Activated CD4-positive, alpha-beta memory T cell treated with anti-CD3 and anti-CD28 coated beads, Interleukin-2, amount 10 ng/mL, durations not matched to agents 7 days and 5 days (primary cell): ENCODE measurements around the gene TMX4. TPM values are rescaled to one million over a fixed set of nuclear protein-coding genes. Genes with fewer than 3 reads are reported as not detected.

Experiments
- CTCF ChIA-PET: fragments of 350-600 bp; sonication (Branson Sonifier 250); formaldehyde crosslinking; loops from one replicate; lab custom pipeline; 2021; ENCODE audit warnings: antibody characterized with exemption, inconsistent platforms; lab: Charles Lee
- POLR2A ChIA-PET: fragments of 350-600 bp; sonication (Branson Sonifier 250); formaldehyde crosslinking; loops from one replicate; lab custom pipeline; 2021; ENCODE audit warnings: antibody characterized with exemption; lab: Charles Lee
- DNase-seq: peaks from one replicate; pipeline ENCODE4 v3.0.0-alpha.2; 2020
- H3K27ac Mint-ChIP-seq: one replicate; pipeline ENCODE4 v1.8.0; 2021; ENCODE audit warnings: mild to moderate bottlenecking, mixed read lengths
- H3K27me3 Mint-ChIP-seq: one replicate; pipeline ENCODE4 v1.8.0; 2021; ENCODE audit warnings: mixed read lengths
- H3K36me3 Mint-ChIP-seq: one replicate; pipeline ENCODE4 v1.8.0; 2021; ENCODE audit warnings: low read depth, mixed read lengths
- H3K4me1 Mint-ChIP-seq: one replicate; pipeline ENCODE4 v1.8.0; 2021; ENCODE audit warnings: mixed read lengths
- H3K4me3 Mint-ChIP-seq: one replicate; pipeline ENCODE4 v1.8.0; 2021; ENCODE audit warnings: mild to moderate bottlenecking, mixed read lengths
- H3K9me3 Mint-ChIP-seq: one replicate; pipeline ENCODE4 v1.8.0; 2021; ENCODE audit warnings: mixed read lengths
- total RNA-seq, 2 experiments: library from RNA; stranded (reverse); gene quantifications; one replicate each; pipeline ENCODE4 v1.2.3, GENCODE V29; 2021

The TMX4 gene
- total RNA-seq, 2 experiments from 2014 or later = 73.6 to 80.3 TPM

- no peaks in the 10 kb centered on the region for H3K9me3 Mint-ChIP-seq
- no peak within 1 kb of the TSS for H3K4me3 Mint-ChIP-seq
- POLR2A ChIA-PET = no interaction called here
- H3K4me1 Mint-ChIP-seq = no peaks in the 10 kb centered on the region
- CTCF ChIA-PET = no interaction called here
- peaks cover 2% of the 10 kb centered on the region for H3K27me3 Mint-ChIP-seq
- H3K36me3 Mint-ChIP-seq = no peaks in the 10 kb centered on the region
- no peak within 1 kb of the TSS for H3K27ac Mint-ChIP-seq
- DNase-seq = no peak
Measured at GRCh38 chr20:7940341-7940740, 79.2 kb downstream of the TMX4 start, which contains the start of gene HAO1. HAO1 (minus strand) TSS chr20:7940458; CDS start chr20:7940422, 36 bp downstream.

GRCh38 chr20:7939663-7940062 lies 79.9 kb downstream of the TMX4 start:
- CTCF ChIA-PET = no interaction called here
- no peaks in the 10 kb centered on the region for H3K36me3 Mint-ChIP-seq
- H3K4me1 Mint-ChIP-seq = no peaks in the 10 kb centered on the region
- H3K27ac Mint-ChIP-seq = no peak overlapping the region
- DNase-seq = no peak
- H3K4me3 Mint-ChIP-seq = no peak overlapping the region
- POLR2A ChIA-PET = no interaction called here
- peaks cover 7% of the 10 kb centered on the region for H3K27me3 Mint-ChIP-seq
- no peaks in the 10 kb centered on the region for H3K9me3 Mint-ChIP-seq

GRCh38 chr20:7938058-7938457 lies 81.5 kb downstream of the TMX4 start:
- Mint-ChIP-seq H3K36me3 (no peaks in the 10 kb centered on the region), H3K27me3 (peaks cover 11% of the 10 kb centered on the region), H3K27ac (no peak overlapping the region), H3K4me3 (no peak overlapping the region), H3K9me3 (no peaks in the 10 kb centered on the region), H3K4me1 (no peaks in the 10 kb centered on the region)
- no peak for DNase-seq
- POLR2A ChIA-PET = no interaction called here
- CTCF ChIA-PET = no interaction called here

- Mint-ChIP-seq H3K9me3 (no peaks in the 10 kb centered on the region), H3K4me3 (no peak overlapping the region), H3K36me3 (no peaks in the 10 kb centered on the region), H3K27me3 (peaks cover 11% of the 10 kb centered on the region), H3K4me1 (no peaks in the 10 kb centered on the region), H3K27ac (no peak overlapping the region)
- no peak for DNase-seq
- ChIA-PET POLR2A (interaction anchor here (1.0 kb wide), 1 partner anchor 83 kb away, joined by 3 read pairs; the partner anchor contains the start of gene TMX4), CTCF (interaction anchor here (1.3 to 2.0 kb wide), 5 partner anchors 11 to 785 kb away, joined by 4 to 22 read pairs (median 5); no protein-coding TSS in a partner anchor)
Measured at GRCh38 chr20:7937328-7937727, 82.2 kb downstream of the TMX4 start.

GRCh38 chr20:7935027-7935551 lies 84.5 kb downstream of the TMX4 start:
- Mint-ChIP-seq H3K4me3 (no peak overlapping the region), H3K9me3 (no peaks in the 10 kb centered on the region), H3K4me1 (no peaks in the 10 kb centered on the region), H3K27me3 (peaks cover 14% of the 10 kb centered on the region), H3K27ac (no peak overlapping the region), H3K36me3 (no peaks in the 10 kb centered on the region)
- no peak for DNase-seq
- ChIA-PET POLR2A (no interaction called here), CTCF (interaction anchor here (1.3 to 1.9 kb wide), 2 partner anchors 786 to 787 kb away, joined by 4 to 8 read pairs; no protein-coding TSS in a partner anchor)

- Mint-ChIP-seq H3K27me3 (peaks cover 14% of the 10 kb centered on the region), H3K4me1 (no peaks in the 10 kb centered on the region), H3K27ac (no peak overlapping the region), H3K36me3 (no peaks in the 10 kb centered on the region), H3K9me3 (no peaks in the 10 kb centered on the region), H3K4me3 (no peak overlapping the region)
- CTCF ChIA-PET = no interaction called here
- POLR2A ChIA-PET = no interaction called here
- no peak for DNase-seq
Measured at GRCh38 chr20:7933346-7933745, 86.2 kb downstream of the TMX4 start.

- H3K27ac Mint-ChIP-seq = no peak overlapping the region
- no peaks in the 10 kb centered on the region for H3K4me1 Mint-ChIP-seq
- DNase-seq = no peak
- no peak overlapping the region for H3K4me3 Mint-ChIP-seq
- H3K27me3 Mint-ChIP-seq = peaks cover 14% of the 10 kb centered on the region
- no peaks in the 10 kb centered on the region for H3K36me3 Mint-ChIP-seq
- ChIA-PET POLR2A (no interaction called here), CTCF (no interaction called here)
- no peaks in the 10 kb centered on the region for H3K9me3 Mint-ChIP-seq
Measured at GRCh38 chr20:7930343-7930742, 89.2 kb downstream of the TMX4 start.

Other genes with a start within 250 kb of the TMX4 start
- not detected for gene HAO1, start 79.3 kb downstream of the TMX4 start, total RNA-seq
- gene PLCB1, start 112.5 kb upstream of the TMX4 start, total RNA-seq = 1 to 10 TPM; 1.9 to 2.2 TPM